Ecto neural progenitor cell (in vitro differentiated cells): Measurements from ENCODE around the gene GPR141.

ENCODE experiments used
- DNase-seq: peaks from one replicate; pipeline ENCODE4 v3.0.0-alpha.2; 2018; ENCODE audit warnings: low spot score

The GPR141 gene

GRCh38 chr7:37732888-37733287 is 49.3 kb downstream of the GPR141 start:
- no peak for DNase-seq

- DNase-seq = no peak
Observed at GRCh38 chr7:37735196-37735595, 51.6 kb downstream of the GPR141 start.

GRCh38 chr7:37738321-37738720 is 54.8 kb downstream of the GPR141 start:
- no peak for DNase-seq

GRCh38 chr7:37740398-37740797 is 56.8 kb downstream of the GPR141 start:
- no peak for DNase-seq

- no peak for DNase-seq
Observed at GRCh38 chr7:37741776-37742175, 58.2 kb downstream of the GPR141 start.

- no peak for DNase-seq
Observed at GRCh38 chr7:37751096-37751495, 67.5 kb downstream of the GPR141 start.

GRCh38 chr7:37753398-37754050 is 70.0 kb downstream of the GPR141 start:
- DNase-seq = no peak

GRCh38 chr7:37756797-37757551 is 73.4 kb downstream of the GPR141 start:
- DNase-seq = no peak

- no peak for DNase-seq
Observed at GRCh38 chr7:37757563-37757962, 74.0 kb downstream of the GPR141 start.

GRCh38 chr7:37758501-37759045 is 75.0 kb downstream of the GPR141 start:
- no peak for DNase-seq

GRCh38 chr7:37759526-37759925 is 76.0 kb downstream of the GPR141 start:
- DNase-seq = peak; percentile 51

- no peak for DNase-seq
Observed at GRCh38 chr7:37765421-37765829, 81.9 kb downstream of the GPR141 start.

GRCh38 chr7:37765872-37766525 is 82.4 kb downstream of the GPR141 start:
- no peak for DNase-seq

GRCh38 chr7:37768611-37769010 is 85.0 kb downstream of the GPR141 start:
- DNase-seq = no peak

- no peak for DNase-seq
Observed at GRCh38 chr7:37769291-37769690, 85.7 kb downstream of the GPR141 start.

- no peak for DNase-seq
Observed at GRCh38 chr7:37769726-37770125, 86.2 kb downstream of the GPR141 start.

- no peak for DNase-seq
Observed at GRCh38 chr7:37770838-37771237, 87.3 kb downstream of the GPR141 start.

- no peak for DNase-seq
Observed at GRCh38 chr7:37771342-37771741, 87.8 kb downstream of the GPR141 start.

- DNase-seq = no peak
Observed at GRCh38 chr7:37771801-37772200, 88.2 kb downstream of the GPR141 start.

- no peak for DNase-seq
Observed at GRCh38 chr7:37775921-37776320, 92.4 kb downstream of the GPR141 start.

- no peak for DNase-seq
Observed at GRCh38 chr7:37781156-37781555, 97.6 kb downstream of the GPR141 start.

- no peak for DNase-seq
Observed at GRCh38 chr7:37782166-37782565, 98.6 kb downstream of the GPR141 start.

GRCh38 chr7:37784015-37784414 is 100.4 kb downstream of the GPR141 start:
- no peak for DNase-seq
